ENCODE measurements around the gene APMAP. TPM values are rescaled to one million over a fixed set of nuclear protein-coding genes. Genes with fewer than 3 reads are reported as not detected.

APMAP gene
- total and polyA plus RNA-seq, 9 of the 15 experiments (the other 6 are each of a cell fraction or from before 2014, with no cell fraction given) = 6.7 to 18.2 (median 14.4) TPM

DNA sequence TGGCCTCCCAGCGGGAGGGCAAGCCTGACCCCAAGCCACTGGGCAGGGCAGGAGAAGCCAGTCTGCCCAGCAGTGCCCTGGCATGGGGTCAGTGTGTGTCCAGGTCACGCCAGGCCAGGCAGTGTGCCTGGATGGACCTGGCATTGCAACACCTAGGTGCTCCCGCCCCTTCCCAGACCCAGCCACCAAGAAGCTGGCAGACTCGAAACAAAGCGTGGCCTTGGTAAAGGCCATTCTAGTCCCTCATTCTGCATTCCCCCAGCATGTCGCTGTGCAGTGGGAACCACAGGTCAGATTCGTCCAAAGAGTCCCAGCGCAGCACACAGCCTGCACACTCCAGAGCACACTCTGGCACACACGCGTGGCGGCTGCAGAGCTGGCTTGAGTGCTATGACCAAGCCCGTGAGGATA, 19.3 kb upstream of the APMAP start (continued):
- TF ChIP-seq, protein P1, sequence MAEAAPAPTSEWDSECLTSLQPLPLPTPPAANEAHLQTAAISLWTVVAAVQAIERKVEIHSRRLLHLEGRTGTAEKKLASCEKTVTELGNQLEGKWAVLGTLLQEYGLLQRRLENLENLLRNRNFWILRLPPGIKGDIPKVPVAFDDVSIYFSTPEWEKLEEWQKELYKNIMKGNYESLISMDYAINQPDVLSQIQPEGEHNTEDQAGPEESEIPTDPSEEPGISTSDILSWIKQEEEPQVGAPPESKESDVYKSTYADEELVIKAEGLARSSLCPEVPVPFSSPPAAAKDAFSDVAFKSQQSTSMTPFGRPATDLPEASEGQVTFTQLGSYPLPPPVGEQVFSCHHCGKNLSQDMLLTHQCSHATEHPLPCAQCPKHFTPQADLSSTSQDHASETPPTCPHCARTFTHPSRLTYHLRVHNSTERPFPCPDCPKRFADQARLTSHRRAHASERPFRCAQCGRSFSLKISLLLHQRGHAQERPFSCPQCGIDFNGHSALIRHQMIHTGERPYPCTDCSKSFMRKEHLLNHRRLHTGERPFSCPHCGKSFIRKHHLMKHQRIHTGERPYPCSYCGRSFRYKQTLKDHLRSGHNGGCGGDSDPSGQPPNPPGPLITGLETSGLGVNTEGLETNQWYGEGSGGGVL (CRISPR knock-in tag; IDR thresholded peaks at IDR 0.05) = no peak
- TF ChIP-seq NFIC (IDR thresholded peaks at IDR 0.05) (no peak), HSF4 (CRISPR knock-in tag; IDR thresholded peaks at IDR 0.05; ENCODE audit: borderline replicate concordance) (no peak), RFX7 (CRISPR knock-in tag; IDR thresholded peaks at IDR 0.05) (no peak)

DNA sequence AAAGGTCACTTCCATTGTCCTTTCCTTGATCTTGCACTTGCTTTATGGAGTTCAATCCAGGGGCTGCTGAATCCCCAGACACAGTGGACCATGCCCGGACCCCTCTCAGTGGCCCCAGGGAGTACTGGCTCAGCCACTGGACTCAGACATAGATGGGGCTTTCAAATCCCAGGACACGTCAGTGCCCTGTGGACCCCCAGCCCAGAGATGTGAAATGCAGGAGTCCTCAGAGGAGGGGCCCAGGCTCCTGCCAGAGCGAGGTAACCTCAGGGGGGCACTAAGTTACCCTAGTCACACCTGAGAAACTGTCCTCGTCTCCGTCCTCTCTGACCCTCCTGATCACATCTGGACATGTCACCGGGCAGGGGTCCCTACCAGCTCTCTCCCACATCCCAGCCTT, 18.7 kb upstream of the APMAP start:
- POLR2A ChIA-PET = no interaction called here
- Histone ChIP-seq H4K20me1 (replicated peaks; ENCODE audit: control insufficient read depth, insufficient read depth, low read length) (no peaks in the 10 kb centered on the region), H3K9ac (ENCODE audit: insufficient read depth in 1 of 2, low read depth in 2 of 2, low read length in 2 of 2) (no peak overlapping the region), H2AFZ (ENCODE audit: low read depth, low read length) (no peak overlapping the region), H3K27me3 (ENCODE audit: control insufficient read depth in 2 of 2, insufficient read depth in 2 of 2, low read length in 2 of 2) (peaks cover 3 to 70% of the 10 kb centered on the region in 2 experiments; a peak in 4 of 5 replicates), H3K4me2 (ENCODE audit: insufficient read depth, low read length) (no peak overlapping the region), H3K9me1 (ENCODE audit: control insufficient read depth, insufficient read depth, low read length) (no peaks in the 10 kb centered on the region), H3K27ac (ENCODE audit: extremely low read depth, low read depth, low read length) (no peak overlapping the region), H3K4me3 (no peak overlapping the region), H3K36me3 (ENCODE audit: control insufficient read depth, insufficient read depth, low read length) (no peaks in the 10 kb centered on the region), H3K9me3 (replicated peaks; ENCODE audit: control insufficient read depth, insufficient read depth, low read depth, low read length) (no peaks in the 10 kb centered on the region), H3K79me2 (ENCODE audit: control insufficient read depth, insufficient read depth, low read length) (no peaks in the 10 kb centered on the region), H3K4me1 (replicated peaks in 1 of 2; ENCODE audit: control insufficient read depth in 2 of 2, insufficient read depth in 2 of 2, low read length in 2 of 2) (no peaks in the 10 kb centered on the region)
- intact Hi-C loops (cut with micrococcal nuclease) (no loop called here), in situ Hi-C loops (cut with MboI) (no loop called here)
- CTCF ChIA-PET (ENCODE audit: low intra/inter-chr PET ratio) = no interaction called here
- DNase-seq (ENCODE audit: extremely low read depth in 1 of 4, low spot score in 3 of 4) (no peak), FAIRE-seq (no peak), ATAC-seq (no peak)
- no TSS peak for BruUV-seq (replicated peaks)
- TF ChIP-seq TBP (optimal IDR thresholded peaks at IDR 0.05; ENCODE audit: low read depth, low read length) (no peak), E2F3 (CRISPR knock-in tag; IDR thresholded peaks at IDR 0.05) (no peak), GATA2 (CRISPR knock-in tag; IDR thresholded peaks at IDR 0.05) (no peak), TAF15 (IDR thresholded peaks at IDR 0.05; ENCODE audit: low read depth, low read length) (no peak), CREB1 (IDR thresholded peaks at IDR 0.05) (no peak), CREB1 (CRISPR knock-in tag; IDR thresholded peaks at IDR 0.05) (no peak), HDAC1 (IDR thresholded peaks at IDR 0.05) (no peak)
- 3% methylated on average over 5 of the region's 6 CpGs for WGBS (ENCODE audit: insufficient coverage, low coverage, missing lambda C conversion rate)

All from K562 (cell line).